Dermis microvascular lymphatic vessel endothelial cell (primary cell): ENCODE data around the gene NGF. TPM values are rescaled to one million over a fixed set of nuclear protein-coding genes. Genes with fewer than 3 reads are reported as not detected.
"Not testable (repeated sequence)": the region's sequence is repeated elsewhere in the genome, so short reads cannot be mapped to it uniquely, and the experiment has no call there.

ENCODE experiments used
- DNase-seq, 2 donors: peaks; one replicate each; pipeline versions ENCODE4 v3.0.0 to v3.0.0-alpha.2; 2010; ENCODE audit warnings: low read depth in 2 of 2
- total RNA-seq: library from RNA; depleted of rRNA; stranded (reverse); fragments of >200 nt; gene quantifications from 2 replicates; pipeline ENCODE4 v1.2.1, GENCODE V29; 2014

Gene NGF
- total RNA-seq, 1 donor from 2014 or later, result 0.26 TPM

DNA sequence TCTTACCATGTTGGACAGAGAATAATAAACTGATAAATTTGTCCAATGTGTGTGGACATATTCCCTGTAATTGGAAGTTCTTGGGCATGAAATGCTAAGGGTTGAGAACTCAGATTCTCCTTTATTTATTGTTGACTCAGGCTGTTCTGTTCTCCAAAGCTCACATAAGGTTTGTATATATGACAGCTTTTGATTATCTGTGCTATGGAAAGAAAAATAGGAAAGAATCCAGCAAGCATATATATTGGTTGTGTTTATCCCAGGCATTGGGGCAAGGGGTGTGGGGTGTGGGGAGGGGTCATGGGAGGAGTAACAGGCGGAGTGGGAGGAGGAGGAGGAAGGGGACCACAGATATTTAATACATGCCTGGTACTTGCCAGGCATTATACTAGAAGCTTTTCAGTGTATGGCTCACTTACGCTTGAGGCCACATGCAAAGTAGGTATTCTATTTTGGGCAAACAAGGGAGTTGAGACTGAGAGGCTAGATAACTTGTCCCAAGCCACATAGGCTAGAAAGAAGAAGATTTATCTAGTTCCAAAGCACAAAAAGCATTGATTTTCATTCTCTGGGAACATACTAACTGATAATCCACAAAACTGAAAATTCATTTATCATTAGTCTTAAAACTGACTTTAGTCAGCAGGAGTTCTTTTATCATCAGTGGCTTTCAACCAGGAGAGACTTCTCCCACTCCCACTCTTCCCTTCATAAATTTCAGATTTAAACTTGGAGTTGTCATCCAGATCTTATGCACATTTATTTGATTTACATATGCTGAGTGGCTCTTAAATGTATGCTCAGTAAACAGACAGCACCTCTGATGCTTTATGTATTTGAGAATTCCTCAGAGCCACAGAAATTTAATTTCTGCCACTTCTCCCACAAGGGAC is 27.2 kb downstream of the NGF start:
- no peak for DNase-seq

DNA sequence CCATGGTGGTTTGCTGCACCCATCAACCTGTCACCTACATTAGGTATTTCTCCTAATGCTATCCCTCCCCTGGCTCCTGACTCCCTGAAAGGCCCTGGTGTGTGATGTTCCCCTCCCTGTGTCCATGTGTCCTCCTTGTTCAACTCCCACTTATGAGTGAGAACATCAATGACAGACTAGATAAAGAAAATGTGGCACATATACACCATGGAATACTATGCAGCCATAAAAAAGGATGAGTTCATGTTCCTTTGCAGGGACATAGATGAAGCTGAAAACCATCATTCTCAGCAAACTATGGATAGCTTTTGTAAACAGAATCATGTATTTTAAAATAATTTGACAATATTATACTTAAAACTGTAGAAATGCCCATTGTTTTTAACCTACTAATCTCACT is 28.5 kb downstream of the NGF start:
- not testable (repeated sequence) for DNase-seq

DNA sequence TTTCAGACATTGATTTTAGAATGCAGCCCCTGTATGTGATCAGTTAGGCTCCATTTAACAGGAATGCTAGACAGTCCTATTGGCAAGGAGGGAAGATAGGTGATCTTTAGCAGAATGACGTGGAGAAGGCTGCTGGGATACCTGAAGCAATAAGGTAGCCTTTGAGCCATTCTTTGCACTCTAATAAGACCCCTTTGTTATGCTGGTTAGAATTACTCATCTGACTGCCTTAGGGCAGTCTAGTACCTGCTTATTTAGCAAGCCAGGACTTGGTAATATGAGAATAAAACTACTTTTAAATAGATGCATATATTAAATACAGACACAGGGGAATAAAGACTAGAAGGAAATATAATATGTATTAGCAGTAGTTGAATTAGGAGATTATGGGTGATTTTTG is 29.1 kb downstream of the NGF start:
- DNase-seq, result no peak

DNA sequence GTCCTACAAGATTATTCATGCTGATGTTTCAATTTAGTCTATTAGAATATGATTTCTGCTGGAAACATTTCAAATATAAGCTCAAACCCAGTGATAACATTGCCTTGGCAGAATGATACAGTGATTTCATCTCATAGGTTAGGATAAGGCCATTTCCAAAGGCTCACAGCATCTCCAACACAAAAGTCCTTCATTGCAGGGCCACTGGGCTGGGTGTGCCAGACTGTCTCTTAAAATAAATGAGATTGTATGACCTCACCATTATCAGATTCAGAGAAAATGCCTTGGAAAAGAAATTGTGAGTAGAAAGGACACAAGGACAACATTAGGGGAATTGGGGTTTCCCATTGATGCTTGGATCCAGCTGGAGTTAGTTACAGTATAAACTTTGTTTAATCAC is 30.4 kb downstream of the NGF start:
- no peak for DNase-seq

DNA sequence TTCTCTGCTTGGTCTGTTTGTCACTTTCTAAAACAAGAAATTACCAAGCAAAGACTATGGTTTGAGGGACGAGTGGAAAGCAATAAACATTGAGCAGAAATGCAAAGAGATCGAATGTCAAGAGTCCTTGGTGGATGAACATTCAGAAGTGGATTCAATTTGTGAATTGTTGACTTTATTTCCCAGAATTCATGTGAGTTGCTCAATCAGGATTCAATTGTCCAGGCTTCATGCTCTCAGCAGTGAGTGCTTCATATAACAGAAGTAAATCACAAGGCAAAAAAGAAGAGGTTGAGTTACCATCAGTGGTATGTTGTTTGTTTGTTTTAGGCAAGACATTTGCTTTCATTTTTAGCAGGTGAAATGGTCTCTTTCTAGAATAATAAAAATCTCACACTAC is 31.9 kb downstream of the NGF start:
- DNase-seq, result no peak

DNA sequence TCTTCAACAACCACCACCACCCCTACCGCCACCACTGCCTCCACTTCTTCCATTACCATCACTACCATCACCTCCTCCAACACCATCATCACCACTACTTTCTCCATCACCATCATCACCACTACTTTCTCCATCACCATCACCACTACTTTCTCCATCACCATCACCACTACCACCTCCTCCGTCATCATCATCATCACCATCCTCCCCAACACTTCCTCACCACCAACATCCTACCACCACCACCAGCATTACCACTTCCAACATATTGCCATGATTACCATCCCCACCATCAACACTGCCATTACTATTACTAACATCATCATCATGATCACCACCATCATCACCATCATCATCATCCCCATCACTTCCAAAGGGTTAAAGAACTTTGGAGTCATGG is 34.7 kb downstream of the NGF start:
- no peak for DNase-seq

DNA sequence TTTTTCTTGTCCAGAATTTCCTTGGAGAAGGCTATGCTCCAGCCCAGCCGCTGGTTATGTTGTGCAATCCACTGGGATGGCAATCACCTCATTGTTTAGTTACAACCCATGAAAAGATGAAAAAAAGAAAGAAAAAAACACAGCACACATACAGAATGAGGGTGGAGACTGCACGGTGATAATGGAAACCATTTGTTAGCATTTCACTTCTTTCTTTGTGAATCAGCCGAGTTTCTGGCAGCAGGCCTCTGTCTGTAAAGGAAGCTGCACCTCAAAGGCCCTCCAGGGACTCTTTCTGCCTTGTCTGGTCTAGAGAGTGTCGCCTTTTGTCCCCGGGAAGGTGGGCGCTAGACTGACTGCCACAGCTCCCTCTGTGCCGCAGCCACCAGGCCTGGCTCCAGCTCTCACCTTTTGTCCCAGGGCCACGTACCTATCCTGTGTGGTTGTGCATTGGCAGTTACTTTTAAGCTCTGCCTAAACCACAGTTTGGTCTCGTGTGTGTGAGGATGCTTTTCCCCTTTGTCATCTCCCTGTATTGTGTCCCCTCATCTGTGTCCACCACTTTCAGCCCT is 35.6 kb downstream of the NGF start:
- peak; percentile 12 to 17 for DNase-seq

DNA sequence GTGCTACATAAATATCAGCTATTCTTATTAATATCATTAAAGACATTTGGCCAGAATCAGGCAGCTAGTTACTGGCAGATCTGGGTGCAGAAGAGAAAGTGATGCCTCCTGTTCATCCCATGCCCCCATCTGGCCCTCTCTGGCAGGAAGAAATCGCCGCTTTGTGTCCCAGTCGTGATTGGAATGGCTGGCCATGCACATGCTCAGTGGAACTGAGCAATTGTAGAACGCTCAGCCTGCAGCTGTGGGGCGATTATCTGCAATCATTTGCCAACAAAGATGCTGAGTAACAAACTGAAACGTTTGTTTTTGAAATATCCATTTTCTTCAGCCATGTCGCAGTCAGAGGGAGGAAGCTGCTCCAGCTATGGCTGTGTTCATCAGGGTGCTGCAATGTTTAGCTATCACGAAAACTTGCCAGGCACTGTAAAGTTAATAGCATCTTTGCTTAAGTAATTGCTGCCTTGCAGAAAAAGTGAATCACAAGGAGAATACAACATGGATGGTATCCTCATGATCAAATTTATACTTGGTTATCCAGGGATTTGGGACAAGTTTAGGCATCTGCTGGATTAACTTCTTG is 36.5 kb downstream of the NGF start:
- DNase-seq, result no peak

DNA sequence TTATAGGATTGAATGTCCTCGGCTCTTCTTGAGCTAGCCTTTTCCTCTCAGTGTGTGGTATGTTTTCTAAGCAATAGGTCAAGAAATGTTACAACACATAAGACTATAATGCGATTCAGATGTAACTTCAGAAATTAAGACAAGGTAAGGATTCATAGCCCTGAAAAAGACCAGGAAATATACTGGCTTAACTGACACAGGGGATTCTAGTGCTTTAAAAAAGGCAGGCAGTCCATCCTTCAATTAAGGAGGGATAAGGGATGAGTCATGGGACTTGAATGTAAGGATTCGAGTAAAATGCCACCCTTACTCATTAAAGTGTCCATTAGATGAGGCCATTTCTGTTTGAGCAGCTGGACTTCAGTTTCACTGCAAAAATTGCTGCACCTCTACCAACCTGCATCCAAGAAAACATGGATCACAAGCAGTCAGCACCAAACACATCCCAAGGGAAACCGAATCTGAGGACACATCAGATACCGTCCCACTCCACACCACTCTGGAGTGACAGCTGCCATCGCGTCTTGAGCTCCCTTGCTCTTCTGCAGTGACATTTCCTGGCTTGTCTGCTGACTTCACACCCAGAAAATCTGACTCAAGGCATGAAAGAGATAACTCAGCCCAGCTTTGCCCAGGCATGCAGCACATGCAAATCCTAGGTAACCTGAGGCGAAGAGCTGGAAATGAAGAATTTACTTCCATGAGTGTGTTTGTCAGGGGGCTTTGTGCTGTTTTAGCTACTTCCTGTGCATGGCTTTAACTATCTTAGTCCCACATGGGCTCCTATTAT is 37.8 kb downstream of the NGF start:
- DNase-seq, result no peak

DNA sequence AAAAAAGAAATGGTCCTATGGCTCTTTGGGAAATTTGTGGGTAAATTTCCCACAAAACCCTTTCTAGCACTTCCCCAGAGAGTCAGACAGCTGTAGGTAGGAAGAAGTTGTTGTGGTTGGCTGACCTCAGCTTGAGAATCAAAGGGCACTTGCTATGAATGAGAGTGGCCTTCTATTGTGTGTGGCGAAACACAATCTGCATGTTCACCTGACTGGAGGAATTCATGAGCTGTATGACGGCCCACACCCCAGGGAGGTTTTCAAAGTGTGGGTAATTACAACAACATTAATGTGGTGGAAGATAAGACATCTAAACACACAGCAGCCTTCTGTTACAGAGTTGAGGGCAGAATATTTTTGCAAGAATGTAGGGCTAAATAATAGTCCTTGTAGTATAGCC is 38.8 kb downstream of the NGF start:
- peak; percentile 51 to 74 for DNase-seq

DNA sequence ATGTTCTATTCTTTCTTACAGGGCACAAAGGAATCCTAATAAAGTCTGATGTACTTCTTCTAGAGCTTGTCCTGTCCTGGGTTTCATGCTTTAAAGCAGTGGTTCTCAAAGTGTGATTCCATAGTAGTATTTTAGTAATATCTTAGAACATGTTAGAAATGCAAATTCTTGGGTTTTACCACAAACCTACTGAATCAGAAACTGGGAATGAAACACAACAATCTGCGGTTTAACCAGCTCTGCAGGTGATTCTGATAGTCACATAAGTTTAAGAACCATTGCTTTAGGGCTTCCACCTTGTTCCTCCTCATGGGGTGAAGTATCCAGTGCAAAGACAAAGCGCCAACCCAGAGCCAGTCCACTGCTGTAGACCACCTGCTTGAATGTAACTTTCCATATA is 41.1 kb downstream of the NGF start:
- no peak for DNase-seq

DNA sequence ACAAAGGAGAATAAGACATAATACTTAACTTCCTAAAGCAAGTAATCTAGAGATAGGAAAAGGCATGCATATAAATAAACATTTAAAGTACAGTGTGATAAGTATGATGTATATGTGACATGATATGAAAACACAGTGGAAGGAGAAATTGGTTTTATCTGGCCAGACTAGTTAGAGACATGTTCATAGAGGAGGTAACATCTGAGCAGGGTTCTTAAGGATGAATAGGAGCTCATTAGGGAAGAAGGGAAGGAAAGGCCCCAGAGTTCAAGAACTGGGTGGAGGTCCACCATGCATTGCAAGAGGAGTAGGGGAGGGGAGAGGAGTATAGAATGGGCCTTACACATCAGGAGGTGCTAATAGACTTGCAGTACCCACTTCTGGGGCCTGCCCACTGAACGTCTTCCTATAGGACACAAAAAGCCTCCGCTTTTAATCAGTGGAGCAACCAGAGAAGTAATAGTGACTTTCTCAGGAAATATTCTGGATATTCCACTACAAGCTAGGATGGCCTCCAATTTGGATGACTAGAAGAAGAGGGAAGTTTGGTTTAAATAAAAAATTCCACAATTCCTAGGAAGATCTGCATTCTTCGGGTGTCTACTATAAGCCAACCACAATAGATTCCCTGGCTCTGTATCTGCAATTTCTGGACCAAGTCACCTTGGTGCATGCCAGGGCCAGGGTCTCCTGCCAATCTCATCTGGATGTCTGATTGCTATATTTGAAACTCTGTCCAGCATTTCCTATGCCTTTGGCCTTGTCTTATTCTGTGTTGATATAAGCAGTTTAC is 41.9 kb downstream of the NGF start:
- DNase-seq, result no peak

DNA sequence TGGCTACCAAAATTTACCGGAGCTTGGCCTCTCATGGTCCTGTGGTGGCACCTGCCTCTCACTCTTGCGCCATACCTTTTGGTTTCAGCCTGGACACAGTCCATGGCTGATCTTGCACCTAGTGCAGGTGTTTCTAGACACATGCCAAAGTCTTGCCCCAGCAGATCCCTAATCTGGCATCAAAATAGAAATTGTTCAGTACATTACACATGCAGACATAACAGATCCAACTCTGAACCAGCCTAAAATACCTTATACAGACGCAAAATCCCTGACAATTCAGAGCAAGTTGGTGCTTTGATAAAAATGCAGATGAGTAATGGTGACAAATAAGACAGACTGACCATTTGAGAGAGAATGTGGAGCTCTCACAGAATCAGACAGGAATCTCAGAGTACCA is 44.1 kb downstream of the NGF start:
- DNase-seq, result no peak

DNA sequence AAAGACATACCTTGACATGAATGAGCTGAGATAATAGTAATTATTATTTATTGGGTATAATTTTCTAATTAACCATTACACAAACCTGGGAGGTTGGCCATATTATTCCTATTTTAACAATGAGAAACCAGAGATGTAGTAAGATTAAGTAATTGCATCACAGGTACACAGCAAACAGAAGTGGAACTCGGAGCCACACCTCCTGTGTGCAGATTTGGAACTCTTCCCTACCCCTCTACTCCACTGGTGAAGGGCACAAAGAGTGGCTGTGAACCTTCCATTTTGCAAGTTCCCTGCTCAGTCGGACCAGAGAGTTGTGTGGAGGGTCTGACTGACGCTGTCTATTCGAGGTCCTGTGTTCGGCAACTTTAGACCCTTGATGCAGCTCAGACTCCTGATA is 45.0 kb downstream of the NGF start:
- no peak for DNase-seq

DNA sequence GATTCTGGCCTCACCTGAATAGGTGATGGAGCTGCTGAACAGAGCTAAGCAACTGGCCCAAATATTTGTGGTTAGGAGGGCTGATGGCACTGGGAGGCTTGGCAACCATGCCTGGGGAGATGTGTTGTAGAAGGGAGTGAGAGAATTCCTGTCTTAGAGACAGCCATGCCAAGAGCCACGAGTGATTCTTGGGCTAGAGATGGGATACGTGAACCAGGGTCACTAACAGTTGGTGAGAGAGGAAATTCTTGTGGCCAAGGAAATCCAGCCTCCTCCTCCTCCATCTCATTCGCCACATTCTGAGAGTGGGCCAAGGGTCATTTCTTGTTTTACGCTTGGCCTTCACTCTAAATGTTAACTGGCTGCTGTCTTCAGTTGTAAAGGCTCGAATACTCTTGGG is 46.3 kb downstream of the NGF start:
- no peak for DNase-seq

DNA sequence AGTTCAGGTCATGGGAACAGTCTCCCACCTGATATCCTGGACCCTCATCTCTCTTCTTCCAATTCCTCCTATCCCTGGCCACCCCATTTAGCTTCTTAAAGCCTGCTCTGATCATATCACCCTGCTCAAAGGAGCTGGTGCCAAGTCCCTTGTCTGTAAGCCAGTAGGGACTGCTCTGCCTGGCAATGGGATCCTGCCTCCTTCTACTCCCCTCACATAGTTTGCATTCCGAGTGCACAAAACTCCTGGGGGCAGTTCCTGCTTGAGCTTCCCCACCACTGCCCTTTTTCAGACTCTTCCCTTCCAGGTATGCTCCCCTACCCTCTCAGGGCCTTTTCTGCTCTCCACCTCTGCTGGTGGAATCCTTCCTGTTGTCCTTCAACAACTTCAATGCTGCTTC is 48.1 kb downstream of the NGF start:
- DNase-seq, result no peak

DNA sequence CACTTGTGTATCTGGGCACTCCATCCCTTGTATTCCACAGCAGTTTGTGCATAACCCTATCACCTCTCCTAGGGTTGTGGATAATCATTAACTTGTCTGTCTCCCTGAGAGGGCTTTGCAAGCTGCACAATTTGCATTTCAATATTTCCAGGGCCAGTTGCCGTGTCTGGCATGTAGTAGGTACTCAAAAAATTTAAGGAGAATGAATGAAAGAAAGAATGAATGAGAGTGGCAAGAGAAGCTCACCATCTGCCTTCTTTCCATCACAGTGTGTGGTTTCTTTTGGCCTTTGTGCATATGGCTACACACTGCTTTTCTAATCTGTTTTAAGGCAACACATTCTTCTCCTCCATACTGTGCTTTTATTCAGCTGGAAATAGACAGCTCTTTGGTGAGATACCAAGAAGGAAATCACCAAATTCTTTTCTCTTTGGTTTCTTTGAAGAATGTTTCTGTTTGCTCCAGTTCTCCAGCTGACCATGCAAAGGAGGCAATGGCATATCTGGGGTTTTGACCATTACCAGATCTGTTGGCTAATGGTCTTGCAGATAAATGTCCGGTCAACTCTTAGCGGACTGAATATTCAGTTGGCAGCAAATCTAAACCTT is 49.4 kb downstream of the NGF start:
- DNase-seq, result no peak

DNA sequence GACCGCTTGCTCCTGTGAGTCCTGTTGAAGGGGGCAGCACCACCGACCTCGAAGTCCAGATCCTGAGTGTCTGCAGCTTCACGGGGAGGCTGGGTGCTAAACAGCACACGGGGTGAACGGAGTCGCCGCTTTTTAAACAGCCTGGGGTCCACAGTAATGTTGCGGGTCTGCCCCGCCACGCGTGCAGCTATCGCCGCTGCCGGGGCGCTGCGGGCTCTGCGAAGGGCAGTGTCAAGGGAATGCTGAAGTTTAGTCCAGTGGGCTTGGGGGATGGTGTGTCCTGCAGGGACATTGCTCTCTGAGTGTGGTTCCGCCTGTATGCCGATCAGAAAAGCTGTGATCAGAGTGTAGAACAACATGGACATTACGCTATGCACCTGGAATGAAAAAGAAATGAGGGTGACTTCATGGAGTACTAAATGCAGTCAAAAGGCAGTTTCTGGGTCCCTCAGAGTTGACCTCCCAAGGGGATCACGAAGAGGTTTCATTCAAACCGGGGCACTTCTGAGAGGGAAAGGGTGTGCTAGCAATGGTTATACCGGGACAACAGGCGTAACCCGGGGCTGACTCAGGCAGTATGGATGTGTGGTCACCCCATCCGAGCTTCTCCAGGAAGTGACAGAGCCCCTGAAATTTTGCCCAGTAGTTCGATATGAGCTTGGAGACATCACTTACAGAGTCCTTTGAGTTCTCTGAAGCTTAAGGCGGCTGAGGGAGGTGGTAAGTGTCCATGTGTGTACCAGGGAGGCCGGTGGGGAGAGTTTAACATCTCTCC is 51.4 kb downstream of the NGF start:
- no peak for DNase-seq

DNA sequence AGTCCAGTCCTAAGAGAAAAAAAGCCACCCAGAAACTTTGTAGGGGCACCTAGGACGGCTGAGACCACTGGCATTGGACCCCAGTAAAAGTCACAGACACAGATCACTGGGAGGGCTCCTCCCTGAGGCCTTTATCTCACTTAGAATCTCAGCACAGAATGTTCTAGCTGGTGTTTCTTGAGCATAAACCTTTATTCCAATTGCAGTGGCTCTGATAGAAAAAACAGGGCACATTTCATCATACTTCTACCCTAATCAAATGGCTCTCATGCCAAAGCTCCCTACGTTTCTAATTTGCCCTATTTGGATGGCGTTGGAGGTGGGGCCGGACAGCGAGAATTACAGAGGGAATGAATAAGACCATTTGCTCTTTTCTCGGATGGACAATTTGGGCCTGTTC is 53.8 kb downstream of the NGF start:
- DNase-seq, result no peak

DNA sequence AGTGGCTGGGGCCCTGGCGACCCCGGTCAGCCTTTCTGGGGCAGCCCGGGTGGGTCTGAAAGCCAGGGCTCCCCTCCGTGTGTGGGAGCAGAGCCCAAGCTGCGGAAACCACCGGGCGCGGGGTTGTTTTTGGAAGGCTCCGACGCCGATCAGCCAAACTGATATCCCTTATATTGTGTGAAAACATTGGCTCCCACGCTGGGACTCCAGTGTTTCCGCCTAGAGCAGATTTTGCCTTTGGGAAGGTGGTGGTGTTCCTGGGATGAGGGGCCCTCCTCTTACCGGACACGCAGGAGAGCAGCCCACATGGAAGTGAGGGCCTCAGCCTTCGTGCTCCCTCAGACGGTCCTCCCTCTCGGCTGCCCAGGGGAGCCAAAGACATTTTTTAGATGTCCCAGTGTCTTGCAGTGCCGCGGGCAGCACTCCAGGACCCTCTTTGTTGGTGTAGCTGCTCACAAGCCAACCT is 54.3 kb downstream of the NGF start:
- DNase-seq, result no peak
